ENCODE results near the gene CAMSAP1. TPM values are rescaled to one million over a fixed set of nuclear protein-coding genes. Genes with fewer than 3 reads are reported as not detected.

CAMSAP1 gene
- total RNA-seq, 1 experiment from 2014 or later = 24.2 TPM

GRCh38 chr9:135782946-135783345 lies 124.4 kb downstream of the CAMSAP1 start:
- no peak for DNase-seq (ENCODE audit: extremely low read depth, low read depth)

- no peak for DNase-seq (ENCODE audit: extremely low read depth, low read depth)
Observed at GRCh38 chr9:135780626-135781025, 126.7 kb downstream of the CAMSAP1 start.

GRCh38 chr9:135780086-135780485 lies 127.3 kb downstream of the CAMSAP1 start:
- no peak for DNase-seq (ENCODE audit: extremely low read depth, low read depth)

GRCh38 chr9:135779571-135779970 lies 127.8 kb downstream of the CAMSAP1 start:
- no peak for DNase-seq (ENCODE audit: extremely low read depth, low read depth)

- DNase-seq (ENCODE audit: extremely low read depth, low read depth) = no peak
Observed at GRCh38 chr9:135778421-135778820, 128.9 kb downstream of the CAMSAP1 start.

- DNase-seq (ENCODE audit: extremely low read depth, low read depth) = no peak
Observed at GRCh38 chr9:135777623-135778177, 129.6 kb downstream of the CAMSAP1 start.

GRCh38 chr9:135776893-135777622 lies 130.3 kb downstream of the CAMSAP1 start:
- no peak for DNase-seq (ENCODE audit: extremely low read depth, low read depth)

- no peak for DNase-seq (ENCODE audit: extremely low read depth, low read depth)
Observed at GRCh38 chr9:135775911-135776310, 131.4 kb downstream of the CAMSAP1 start.

- DNase-seq (ENCODE audit: extremely low read depth, low read depth) = no peak
Observed at GRCh38 chr9:135774794-135775525, 132.4 kb downstream of the CAMSAP1 start.

- no peak for DNase-seq (ENCODE audit: extremely low read depth, low read depth)
Observed at GRCh38 chr9:135774239-135774747, 133.1 kb downstream of the CAMSAP1 start.

- DNase-seq (ENCODE audit: extremely low read depth, low read depth) = no peak
Observed at GRCh38 chr9:135773530-135774238, 133.7 kb downstream of the CAMSAP1 start.

GRCh38 chr9:135772702-135773493 lies 134.4 kb downstream of the CAMSAP1 start:
- no peak for DNase-seq (ENCODE audit: extremely low read depth, low read depth)

GRCh38 chr9:135772056-135772646 lies 135.2 kb downstream of the CAMSAP1 start:
- DNase-seq (ENCODE audit: extremely low read depth, low read depth) = no peak

- DNase-seq (ENCODE audit: extremely low read depth, low read depth) = no peak
Observed at GRCh38 chr9:135771401-135772051, 135.8 kb downstream of the CAMSAP1 start.

- no peak for DNase-seq (ENCODE audit: extremely low read depth, low read depth)
Observed at GRCh38 chr9:135770771-135771170, 136.6 kb downstream of the CAMSAP1 start.

GRCh38 chr9:135770203-135770535 lies 137.2 kb downstream of the CAMSAP1 start:
- no peak for DNase-seq (ENCODE audit: extremely low read depth, low read depth)

- no peak for DNase-seq (ENCODE audit: extremely low read depth, low read depth)
Observed at GRCh38 chr9:135769489-135770202, 137.7 kb downstream of the CAMSAP1 start.

- no peak for DNase-seq (ENCODE audit: extremely low read depth, low read depth)
Observed at GRCh38 chr9:135768516-135769218, 138.7 kb downstream of the CAMSAP1 start.
